NCI-H345 (cell line): ENCODE results near the gene CEACAM5.
"Not testable (repeated sequence)": the region's sequence is repeated elsewhere in the genome, so short reads cannot be mapped to it uniquely, and the experiment has no call there.

Experiments used
- DNase-seq: peaks from one replicate; lab custom pipeline; 2025; lab: John Stamatoyannopoulos, UW

The CEACAM5 gene

GRCh38 chr19:41700381-41701195 lies 7.8 kb upstream of the CEACAM5 start:
- no peak for DNase-seq

- no peak for DNase-seq
Measured at GRCh38 chr19:41701401-41702075, 6.9 kb upstream of the CEACAM5 start.

GRCh38 chr19:41702171-41702651 lies 6.2 kb upstream of the CEACAM5 start:
- DNase-seq = no peak

GRCh38 chr19:41703602-41704293 lies 4.7 kb upstream of the CEACAM5 start:
- no peak for DNase-seq

GRCh38 chr19:41705393-41706174 lies 2.8 kb upstream of the CEACAM5 start:
- DNase-seq = no peak

GRCh38 chr19:41706741-41707501 lies 1.5 kb upstream of the CEACAM5 start:
- peak; percentile 68 for DNase-seq

- DNase-seq = no peak
Measured at GRCh38 chr19:41707502-41707812, 969 bp upstream of the CEACAM5 start.

- DNase-seq = no peak
Measured at GRCh38 chr19:41707871-41708371, 505 bp upstream of the CEACAM5 start.

- not testable (repeated sequence) for DNase-seq
Measured at GRCh38 chr19:41709516-41709915, 1.1 kb downstream of the CEACAM5 start.

GRCh38 chr19:41709951-41710645 lies 1.7 kb downstream of the CEACAM5 start:
- no peak for DNase-seq

GRCh38 chr19:41711376-41712261 lies 3.2 kb downstream of the CEACAM5 start:
- no peak for DNase-seq

- no peak for DNase-seq
Measured at GRCh38 chr19:41714598-41714997, 6.2 kb downstream of the CEACAM5 start.

- DNase-seq = no peak
Measured at GRCh38 chr19:41718761-41719160, 10.3 kb downstream of the CEACAM5 start.

GRCh38 chr19:41720103-41720502 lies 11.7 kb downstream of the CEACAM5 start:
- DNase-seq = no peak

- no peak for DNase-seq
Measured at GRCh38 chr19:41726493-41726892, 18.1 kb downstream of the CEACAM5 start.

- DNase-seq = no peak
Measured at GRCh38 chr19:41734156-41734555, 25.7 kb downstream of the CEACAM5 start.

- DNase-seq = peak; percentile 35
Measured at GRCh38 chr19:41734585-41734984, 26.2 kb downstream of the CEACAM5 start.

GRCh38 chr19:41735071-41735600 lies 26.7 kb downstream of the CEACAM5 start:
- DNase-seq = no peak

- no peak for DNase-seq
Measured at GRCh38 chr19:41739361-41739760, 30.9 kb downstream of the CEACAM5 start.
